Measurements from ENCODE around the gene STAG3. TPM values are rescaled to one million over a fixed set of nuclear protein-coding genes. Genes with fewer than 3 reads are reported as not detected.
A peak's percentile ranks its signal among the peaks of the same experiment; 100 is the strongest.
"Not testable (repeated sequence)": the region's sequence is repeated elsewhere in the genome, so short reads cannot be mapped to it uniquely, and the experiment has no call there.

Gene STAG3
- total RNA-seq, 1 donor from 2014 or later: 0.43 TPM

DNA sequence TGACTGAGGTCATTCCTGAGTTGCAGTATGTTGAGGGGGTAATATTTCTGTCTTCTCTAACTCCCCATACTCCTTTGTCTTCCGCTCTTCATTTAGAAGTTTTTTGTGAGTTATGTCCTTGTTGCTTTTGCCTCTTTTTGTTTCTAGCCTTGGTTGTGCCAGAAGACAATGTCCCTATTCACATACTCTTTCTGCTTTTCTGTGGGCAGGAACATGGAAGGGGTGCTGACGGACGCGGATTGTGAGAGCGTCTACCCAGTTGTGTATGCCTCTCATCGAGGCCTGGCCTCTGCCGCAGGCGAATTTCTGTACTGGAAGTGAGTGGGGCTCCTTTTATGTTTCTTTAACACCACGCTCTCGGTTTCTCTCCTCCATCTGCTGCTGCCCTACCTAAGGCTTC lies 20.5 kb downstream of the STAG3 start:
- DNase-seq (ENCODE audit: low spot score): no peak

DNA sequence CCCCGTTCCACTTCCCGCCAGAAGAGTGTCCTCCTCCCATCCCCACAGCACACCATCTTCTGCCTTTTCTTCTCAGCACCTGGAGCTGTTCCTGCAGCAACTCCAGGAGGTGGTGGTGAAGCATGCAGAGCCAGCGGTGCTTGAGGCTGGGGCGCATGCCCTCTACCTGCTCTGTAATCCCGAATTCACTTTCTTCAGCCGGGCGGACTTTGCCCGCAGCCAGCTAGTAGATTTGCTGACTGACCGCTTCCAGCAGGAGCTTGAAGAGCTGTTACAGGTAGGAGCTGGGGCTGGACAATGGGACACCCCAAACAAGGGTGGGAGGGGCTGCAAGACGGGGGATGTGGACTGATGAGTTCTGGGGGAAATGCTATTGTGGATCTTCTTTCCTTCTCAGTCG lies 23.0 kb downstream of the STAG3 start:
- intact Hi-C loops (cut with DNase I): no loop called here

More for the DNA sequence above, 20.5 kb downstream of the STAG3 start:
- intact Hi-C loops (cut with DNase I): no loop called here

DNA sequence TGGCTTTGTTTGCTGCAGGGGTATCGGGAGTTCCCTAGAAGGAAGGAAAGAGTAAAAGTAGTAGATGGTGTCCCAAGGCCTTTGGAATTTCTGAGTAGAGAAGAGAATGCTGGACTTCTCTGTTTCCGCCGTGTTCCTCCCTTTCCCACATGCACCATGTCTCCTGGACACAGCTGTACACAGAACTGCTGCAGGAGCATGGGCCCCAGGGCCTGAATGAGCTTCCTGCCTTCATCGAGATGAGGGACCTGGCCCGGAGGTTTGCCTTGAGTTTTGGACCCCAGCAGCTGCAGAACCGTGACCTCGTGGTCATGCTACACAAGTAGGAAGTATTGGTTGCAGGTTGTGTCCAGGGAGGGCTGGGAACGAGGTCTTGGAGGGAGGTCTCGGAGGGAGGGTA lies 26.7 kb downstream of the STAG3 start:
- intact Hi-C loops (cut with DNase I): no loop called here
- no peak for DNase-seq (ENCODE audit: low spot score)

More for the DNA sequence above, 23.0 kb downstream of the STAG3 start:
- DNase-seq (ENCODE audit: low spot score): no peak

DNA sequence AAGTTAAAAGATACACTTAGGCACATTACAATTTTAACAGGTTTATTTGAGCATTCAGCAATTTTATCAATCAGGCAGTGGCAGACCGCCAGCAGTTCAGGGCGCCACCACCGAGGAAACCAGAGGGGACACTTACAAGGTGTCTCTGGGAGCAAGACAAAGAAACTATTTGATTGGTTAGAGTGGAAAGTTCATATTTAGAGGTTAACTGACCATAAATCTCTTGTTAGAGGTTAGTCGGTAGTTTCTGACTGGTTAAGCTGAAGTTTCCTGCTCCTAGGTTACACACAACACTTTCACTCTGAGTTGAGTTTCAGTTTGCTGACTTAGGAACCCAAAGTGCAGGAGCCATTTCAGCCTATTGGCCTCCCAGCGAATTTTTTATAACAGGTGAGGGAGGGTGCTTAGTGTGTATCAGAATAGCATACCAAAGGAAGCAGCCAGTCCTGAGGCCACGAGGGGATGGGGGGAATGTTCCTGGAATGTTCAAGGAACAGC lies 31.2 kb downstream of the STAG3 start:
- no peak for DNase-seq (ENCODE audit: low spot score)
- intact Hi-C loops (cut with DNase I): no loop called here

DNA sequence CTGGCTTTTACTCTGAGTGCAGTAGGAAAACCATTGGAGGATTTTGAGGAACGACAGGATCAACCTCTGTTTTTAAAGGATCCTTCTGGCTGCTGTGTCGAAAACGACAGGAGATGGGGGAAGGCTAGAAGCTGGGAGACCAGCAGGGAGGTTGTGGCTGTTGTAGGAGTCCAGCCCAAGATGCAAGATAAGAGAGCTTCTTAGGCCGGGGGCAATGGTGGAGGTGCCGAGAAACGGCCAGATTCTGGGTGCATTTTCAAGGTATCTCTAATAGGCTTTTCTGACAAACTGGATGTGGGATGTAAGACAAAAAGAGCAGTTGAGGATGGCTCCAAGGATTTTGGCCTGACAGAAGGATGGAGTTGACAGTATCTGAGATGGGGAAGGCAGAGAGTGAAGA lies 31.8 kb downstream of the STAG3 start:
- intact Hi-C loops (cut with DNase I): no loop called here

DNA sequence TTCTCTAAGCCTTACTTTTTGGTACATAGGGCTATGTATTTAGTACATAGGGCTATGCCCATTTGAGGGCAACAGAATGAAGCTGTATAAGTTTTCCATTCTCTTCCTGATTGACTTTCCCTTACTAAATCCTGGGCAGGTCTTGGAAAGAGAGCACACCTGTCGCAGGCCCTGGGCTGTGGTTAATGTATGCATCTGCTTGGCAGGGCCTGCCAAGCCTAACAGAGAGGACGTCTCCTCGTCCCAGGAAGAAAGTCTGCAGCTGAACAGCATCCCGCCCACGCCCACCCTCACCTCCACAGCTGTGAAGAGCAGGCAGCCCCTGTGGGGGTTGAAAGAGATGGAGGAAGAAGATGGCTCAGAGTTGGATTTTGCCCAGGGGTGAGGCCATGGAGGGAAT lies 33.1 kb downstream of the STAG3 start:
- intact Hi-C loops (cut with DNase I): no loop called here

More for the DNA sequence above, 31.8 kb downstream of the STAG3 start:
- DNase-seq (ENCODE audit: low spot score): no peak

DNA sequence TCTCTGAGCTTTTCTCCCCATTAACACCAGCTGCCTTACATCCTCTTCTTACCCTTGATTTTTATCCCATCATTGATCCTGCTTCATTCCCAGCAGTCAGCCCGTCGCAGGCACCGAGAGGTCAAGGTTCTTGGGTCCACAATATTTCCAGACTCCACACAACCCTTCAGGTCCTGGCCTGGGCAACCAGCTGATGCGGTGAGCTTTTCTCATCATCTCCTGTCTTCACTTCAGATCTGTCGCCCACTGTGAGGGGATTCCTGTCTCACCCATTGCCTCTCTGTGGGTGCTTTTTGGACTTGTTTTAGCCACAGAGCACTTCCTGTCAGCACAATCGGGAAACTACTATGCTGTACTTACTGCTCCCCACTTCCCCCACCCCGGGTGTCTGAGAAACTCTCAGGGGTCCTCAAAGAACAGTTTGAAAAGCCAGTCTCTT lies 33.6 kb downstream of the STAG3 start:
- DNase-seq (ENCODE audit: low spot score): no peak
- intact Hi-C loops (cut with DNase I): no loop called here

More for the DNA sequence above, 33.1 kb downstream of the STAG3 start:
- no peak for DNase-seq (ENCODE audit: low spot score)

DNA sequence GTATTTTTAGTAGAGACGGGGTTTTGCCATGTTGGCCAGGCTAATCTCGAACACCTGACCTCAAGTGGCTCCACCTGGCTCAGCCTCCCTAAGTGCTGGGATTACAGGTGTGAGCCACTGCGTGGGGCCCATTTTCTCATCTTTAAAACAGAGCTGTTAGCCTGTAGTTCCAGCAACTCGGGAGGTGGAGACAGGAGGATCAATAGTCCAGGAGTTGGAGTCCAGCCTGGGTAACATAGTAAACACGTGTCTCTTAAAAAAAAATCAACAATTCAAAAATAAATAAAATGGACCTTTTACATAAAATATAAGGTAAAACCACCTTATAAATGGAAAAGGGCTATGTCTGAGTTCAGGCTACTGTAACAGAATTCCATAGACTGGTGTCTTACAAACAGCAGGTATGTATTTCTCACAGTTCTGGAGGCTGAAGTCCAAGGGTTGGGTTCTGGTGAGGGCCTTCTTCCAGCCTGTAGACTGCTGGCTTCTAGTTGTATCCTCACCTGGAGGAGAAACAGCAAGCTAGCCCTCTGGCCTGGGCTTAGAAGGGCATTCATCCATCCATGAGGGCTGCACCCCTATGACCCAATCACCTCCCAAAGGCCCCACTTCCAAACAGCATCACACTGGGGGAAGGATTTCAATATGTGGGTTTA lies 35.0 kb downstream of the STAG3 start:
- intact Hi-C loops (cut with DNase I): no loop called here
- no peak for DNase-seq (ENCODE audit: low spot score)

DNA sequence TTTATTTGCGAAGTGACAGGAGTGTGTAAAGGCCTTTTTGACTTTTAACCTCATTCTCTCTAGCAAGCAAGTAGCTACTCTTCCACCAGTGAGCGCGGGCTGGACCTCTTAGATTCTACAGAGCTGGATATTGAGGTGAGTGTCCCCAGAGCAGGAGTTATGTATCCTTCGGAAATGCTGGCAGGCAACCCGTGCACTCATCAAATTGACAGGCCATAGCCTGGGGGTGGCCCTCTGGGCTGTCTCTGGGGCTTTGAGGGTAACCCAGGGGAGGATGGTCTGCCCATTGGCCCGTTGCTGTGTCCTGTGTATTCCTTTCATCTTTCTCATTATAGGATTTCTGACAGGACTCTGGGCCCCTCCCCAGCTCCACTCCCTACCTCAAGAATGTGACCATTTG lies 36.0 kb downstream of the STAG3 start:
- intact Hi-C loops (cut with DNase I): no loop called here
- no peak for DNase-seq (ENCODE audit: low spot score)

DNA sequence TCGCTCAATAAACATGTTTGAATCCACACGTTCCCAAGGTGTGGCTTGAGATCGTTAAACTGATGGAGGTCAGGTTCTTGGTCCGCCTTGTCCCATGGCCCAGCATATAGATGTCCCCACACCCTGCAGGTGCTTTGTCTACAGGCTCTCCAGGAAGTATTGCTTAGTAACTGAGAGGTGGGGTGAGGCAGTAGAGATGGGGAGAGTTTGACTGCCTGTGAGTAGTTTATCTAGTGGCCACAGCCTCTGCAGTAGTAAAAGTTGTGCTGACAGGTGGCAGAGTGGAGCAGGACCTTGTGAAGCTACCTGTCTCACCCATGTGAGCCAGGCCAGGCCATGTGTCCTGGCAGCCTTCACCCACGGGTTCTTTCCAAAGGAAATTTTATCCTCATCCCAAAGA lies 36.6 kb downstream of the STAG3 start:
- DNase-seq (ENCODE audit: low spot score); intact Hi-C loops (cut with DNase I): not testable (repeated sequence)

DNA sequence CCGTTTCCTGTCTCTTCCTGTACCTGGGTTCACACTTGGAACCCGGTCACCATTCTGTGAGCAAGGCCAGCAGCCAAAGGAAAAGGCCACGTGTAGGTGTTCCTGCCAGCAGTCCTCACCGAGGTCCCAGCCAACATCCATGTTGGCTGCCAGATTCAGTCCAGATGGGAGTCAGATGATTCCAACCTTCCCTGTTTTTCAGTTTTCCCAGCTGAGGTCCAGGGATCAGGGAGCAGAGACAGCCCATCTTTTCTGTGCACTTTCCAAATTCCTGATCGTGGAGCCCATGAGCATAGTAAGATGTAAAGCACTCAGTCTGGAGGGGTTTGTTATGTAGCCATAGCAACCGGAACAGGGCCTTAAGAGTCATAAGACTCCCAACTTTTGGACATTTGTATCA lies 38.2 kb downstream of the STAG3 start:
- intact Hi-C loops (cut with DNase I): loop anchor here (2.0 kb wide), 1 partner anchor 83 kb away; no protein-coding TSS in a partner anchor
- DNase-seq (ENCODE audit: low spot score): no peak

DNA sequence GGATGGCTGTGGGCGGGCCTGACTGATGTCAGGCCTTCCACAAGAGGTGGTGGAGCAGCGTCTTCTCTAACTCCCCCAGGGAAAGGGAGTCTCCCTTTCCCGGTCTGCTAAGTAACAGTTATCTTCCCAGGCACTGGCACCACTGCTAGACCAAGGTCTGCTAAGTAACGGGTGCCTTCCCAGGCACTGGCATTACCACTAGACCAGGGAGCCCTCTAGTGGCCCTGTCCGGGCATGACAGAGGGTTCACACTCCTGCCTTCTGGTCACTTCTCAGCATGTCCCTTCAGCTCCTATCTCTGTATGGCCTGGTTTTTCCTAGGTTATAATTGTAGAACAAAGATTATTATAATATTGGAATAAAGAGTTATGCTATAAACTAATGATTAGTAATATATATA lies 40.2 kb downstream of the STAG3 start:
- peak; percentile 92 for DNase-seq (ENCODE audit: low spot score)
- intact Hi-C loops (cut with DNase I): loop anchor here (2.0 kb wide), 1 partner anchor 85 kb away; no protein-coding TSS in a partner anchor

DNA sequence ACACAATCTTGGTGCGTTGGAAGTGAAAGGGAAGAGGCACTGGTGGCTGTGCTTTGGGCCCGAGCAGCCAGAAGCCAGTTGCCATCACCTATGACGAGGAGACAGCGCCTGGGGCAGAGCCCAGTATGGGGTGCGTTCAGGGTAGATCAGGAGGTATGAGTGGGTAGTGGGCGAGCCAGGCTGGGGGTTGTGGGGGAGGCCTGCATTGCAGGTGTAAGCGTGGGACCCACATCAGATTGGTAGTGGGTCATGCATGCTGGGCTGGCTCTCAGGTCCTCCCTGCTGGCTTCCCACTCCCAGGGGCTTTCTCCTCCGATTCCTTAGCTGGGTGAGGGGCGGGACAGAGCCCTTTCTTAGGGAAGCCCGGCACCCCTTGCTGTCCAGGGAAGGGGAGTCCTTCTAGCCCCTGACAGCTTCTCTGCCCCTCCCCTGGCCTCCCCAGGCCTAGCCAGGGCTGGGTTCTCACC lies 41.6 kb downstream of the STAG3 start:
- intact Hi-C loops (cut with DNase I): no loop called here
- no peak for DNase-seq (ENCODE audit: low spot score)

DNA sequence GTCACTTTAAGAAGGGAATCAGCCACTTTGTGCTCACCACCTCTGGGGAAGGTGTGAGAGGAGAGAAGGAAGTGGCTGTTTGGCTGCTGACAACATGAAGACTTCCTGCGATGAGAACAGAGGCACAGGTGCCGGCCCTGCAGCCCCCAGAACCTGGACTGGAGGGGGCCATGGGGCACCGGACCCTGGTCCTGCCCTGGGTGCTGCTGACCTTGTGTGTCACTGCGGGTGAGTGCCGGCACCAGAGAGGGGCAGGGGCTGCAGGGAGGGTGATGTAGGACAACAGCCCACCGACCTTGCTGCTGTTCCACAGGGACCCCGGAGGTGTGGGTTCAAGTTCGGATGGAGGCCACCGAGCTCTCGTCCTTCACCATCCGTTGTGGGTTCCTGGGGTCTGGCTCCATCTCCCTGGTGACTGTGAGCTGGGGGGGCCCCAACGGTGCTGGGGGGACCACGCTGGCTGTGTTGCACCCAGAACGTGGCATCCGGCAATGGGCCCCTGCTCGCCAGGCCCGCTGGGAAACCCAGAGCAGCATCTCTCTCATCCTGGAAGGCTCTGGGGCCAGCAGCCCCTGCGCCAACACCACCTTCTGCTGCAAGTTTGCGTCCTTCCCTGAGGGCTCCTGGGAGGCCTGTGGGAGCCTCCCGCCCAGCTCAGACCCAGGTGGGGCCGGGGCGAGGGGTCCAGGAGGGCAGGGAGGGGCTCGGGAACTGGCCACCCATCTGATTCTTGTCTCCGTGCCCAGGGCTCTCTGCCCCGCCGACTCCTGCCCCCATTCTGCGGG lies 42.3 kb downstream of the STAG3 start, which contains the start of gene PVRIG:
Gene PVRIG, plus strand, starts transcription at position 149 of the 785 bp plus-strand sequence. Its CDS starts 22 bp downstream, at position 171.
- intact Hi-C loops (cut with DNase I): not testable (repeated sequence)

DNA sequence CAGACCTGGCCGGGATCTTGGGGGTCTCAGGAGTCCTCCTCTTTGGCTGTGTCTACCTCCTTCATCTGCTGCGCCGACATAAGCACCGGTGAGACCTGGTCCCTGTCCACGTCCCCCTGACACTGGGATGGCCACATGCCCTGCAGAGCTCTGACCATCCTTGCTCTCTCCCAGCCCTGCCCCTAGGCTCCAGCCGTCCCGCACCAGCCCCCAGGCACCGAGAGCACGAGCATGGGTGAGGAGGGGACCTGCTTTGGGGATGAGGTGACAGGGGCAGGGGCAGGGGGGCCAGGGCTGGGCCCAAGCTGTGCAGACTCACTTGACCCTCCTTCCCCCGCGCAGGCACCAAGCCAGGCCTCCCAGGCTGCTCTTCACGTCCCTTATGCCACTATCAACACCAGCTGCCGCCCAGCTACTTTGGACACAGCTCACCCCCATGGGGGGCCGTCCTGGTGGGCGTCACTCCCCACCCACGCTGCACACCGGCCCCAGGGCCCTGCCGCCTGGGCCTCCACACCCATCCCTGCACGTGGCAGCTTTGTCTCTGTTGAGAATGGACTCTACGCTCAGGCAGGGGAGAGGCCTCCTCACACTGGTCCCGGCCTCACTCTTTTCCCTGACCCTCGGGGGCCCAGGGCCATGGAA lies 43.0 kb downstream of the STAG3 start:
- no peak for DNase-seq (ENCODE audit: low spot score)
- intact Hi-C loops (cut with DNase I): no loop called here

More for the DNA sequence above, 42.3 kb downstream of the STAG3 start, which contains the start of gene PVRIG:
- DNase-seq (ENCODE audit: low spot score): not testable (repeated sequence)

DNA sequence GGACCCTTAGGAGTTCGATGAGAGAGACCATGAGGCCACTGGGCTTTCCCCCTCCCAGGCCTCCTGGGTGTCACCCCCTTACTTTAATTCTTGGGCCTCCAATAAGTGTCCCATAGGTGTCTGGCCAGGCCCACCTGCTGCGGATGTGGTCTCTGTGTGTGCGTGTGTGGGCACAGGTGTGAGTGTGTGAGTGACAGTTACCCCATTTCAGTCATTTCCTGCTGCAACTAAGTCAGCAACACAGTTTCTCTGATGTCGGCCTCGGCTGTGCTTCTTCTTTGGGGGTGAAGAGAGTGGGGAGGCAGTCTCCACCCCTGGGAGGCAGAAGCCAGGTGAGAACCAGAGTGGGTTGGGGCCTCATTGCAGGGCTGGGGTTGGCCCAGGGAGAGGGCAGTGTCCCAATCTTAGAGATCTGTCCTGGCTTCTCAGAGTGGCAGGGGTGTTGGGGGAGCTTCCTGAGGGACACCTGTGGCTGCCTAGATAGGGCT lies 43.6 kb downstream of the STAG3 start:
- intact Hi-C loops (cut with DNase I): no loop called here
- no peak for DNase-seq (ENCODE audit: low spot score)

DNA sequence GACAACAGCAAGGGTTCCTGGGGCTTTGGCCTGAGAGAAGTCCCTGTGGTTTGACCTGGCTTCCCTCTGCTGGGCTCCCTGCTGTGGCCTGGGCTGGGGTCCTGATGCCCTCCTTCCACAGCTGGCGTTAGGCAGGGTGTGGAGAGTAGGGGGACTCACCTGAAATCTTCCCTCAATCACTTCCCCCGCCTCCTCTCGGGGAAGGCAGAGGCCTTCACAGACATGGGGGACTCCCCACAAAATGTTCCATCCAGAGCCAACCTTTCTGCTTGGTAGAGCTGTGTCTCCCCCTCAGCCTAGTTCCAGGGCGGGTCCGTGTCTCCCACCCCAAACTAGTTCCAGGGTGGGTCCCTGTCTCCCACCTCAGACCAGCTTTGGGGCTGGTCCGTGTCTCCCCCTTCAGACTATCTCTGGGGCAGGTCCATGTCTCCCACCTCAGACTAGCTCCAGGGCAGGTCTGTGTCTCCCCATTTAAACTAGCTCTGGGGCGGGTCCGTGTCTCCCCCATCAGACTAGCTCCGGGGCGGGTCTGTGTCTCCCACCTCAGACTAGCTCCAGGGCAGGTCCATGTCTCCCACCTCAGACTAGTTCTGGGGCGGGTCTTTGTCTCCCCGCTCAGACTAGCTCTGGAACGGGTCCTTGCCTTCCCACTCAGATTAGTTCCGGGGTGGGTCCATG lies 44.2 kb downstream of the STAG3 start:
- intact Hi-C loops (cut with DNase I): no loop called here
- DNase-seq (ENCODE audit: low spot score): no peak

DNA sequence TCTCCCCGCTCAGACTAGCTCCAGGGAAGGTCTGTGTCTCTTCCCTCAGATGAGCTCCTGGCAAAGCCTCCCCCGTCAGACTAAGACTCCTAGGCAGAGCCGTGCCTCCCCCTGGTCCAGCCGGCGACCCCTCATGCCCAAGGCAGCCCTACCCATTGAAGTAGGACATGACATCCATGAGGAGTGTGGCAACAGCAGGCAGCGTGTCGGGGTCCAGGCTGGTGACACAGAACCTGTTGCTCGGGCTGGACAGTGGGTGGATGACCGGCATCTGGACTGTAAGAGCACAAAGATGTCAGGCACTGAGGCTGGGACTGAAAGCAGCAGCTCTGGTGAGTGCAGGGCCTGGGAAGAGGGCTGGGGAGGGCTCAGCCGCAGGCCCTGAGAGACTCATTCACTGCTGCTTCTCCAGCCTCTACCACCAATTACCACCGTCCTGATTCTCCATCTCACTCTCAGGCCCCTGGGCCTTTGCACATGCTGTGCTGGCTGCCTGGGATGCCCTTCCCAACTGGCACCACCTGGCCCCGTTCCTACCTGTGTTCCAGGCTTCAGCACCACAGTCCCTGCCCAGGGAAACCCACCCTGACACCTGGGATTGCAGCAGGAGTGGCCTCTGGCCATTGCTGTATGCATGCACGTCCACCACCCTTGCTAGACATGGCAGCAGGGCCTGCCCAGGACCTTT lies 44.9 kb downstream of the STAG3 start:
- intact Hi-C loops (cut with DNase I): no loop called here
- DNase-seq (ENCODE audit: low spot score): no peak
